ENCODE data around the gene SEM1.
A peak's percentile ranks its signal among the peaks of the same experiment; 100 is the strongest.
"Not testable (repeated sequence)": the region's sequence is repeated elsewhere in the genome, so short reads cannot be mapped to it uniquely, and the experiment has no call there.

The SEM1 gene

DNA sequence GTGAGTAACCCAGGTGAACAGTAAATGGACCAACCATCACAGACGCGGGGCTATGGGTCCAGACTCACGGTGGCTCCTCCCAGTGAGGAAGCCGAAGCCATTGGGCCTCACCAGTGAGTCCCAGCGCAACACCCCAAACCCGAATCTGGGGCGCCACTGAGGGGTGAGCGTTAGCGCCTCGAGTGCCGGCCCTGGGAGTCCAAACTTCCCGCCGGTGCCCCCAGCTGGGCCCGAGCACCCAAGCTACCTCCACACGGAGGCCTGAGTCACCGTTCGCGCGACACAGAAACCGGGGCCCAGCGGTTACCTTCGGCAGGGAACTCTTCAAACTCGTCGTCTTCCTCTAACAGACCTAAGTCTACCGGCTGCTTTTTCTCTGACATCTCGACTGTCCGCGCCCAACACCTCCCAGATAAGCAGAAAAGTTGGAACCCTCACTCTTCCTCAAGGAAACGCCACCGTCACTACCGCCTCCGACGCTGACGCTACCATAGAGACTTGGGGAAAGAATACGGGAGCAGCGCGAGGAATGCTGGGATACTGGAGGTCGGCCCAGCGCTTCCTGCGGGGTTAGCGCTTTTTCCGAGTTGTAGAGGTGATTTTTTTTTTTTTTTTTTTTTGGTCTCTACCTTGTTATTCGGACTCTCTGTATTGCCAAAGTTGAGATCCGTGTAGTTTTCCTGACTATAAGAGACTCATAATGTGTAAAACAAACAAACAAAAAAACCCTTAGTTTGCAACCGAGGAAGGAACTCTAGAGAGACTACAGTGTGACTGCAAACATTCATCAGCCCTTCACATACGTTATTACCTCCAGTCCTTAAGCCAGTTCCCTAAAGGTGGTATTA is at the start of gene SEM1:
Gene SEM1, minus strand, starts transcription at position 466 of the 848 bp plus-strand sequence. Its CDS starts 83 bp downstream, at position 383.
- TF ChIP-seq, protein P1, sequence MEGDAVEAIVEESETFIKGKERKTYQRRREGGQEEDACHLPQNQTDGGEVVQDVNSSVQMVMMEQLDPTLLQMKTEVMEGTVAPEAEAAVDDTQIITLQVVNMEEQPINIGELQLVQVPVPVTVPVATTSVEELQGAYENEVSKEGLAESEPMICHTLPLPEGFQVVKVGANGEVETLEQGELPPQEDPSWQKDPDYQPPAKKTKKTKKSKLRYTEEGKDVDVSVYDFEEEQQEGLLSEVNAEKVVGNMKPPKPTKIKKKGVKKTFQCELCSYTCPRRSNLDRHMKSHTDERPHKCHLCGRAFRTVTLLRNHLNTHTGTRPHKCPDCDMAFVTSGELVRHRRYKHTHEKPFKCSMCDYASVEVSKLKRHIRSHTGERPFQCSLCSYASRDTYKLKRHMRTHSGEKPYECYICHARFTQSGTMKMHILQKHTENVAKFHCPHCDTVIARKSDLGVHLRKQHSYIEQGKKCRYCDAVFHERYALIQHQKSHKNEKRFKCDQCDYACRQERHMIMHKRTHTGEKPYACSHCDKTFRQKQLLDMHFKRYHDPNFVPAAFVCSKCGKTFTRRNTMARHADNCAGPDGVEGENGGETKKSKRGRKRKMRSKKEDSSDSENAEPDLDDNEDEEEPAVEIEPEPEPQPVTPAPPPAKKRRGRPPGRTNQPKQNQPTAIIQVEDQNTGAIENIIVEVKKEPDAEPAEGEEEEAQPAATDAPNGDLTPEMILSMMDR (IDR thresholded peaks at IDR 0.05) = no peak
- TF ChIP-seq ZFX (IDR thresholded peaks at IDR 0.05; ENCODE audit: borderline replicate concordance) = no peak
- peak within 1 kb of the TSS; percentile 70 for H3K27ac ChIP-seq

DNA sequence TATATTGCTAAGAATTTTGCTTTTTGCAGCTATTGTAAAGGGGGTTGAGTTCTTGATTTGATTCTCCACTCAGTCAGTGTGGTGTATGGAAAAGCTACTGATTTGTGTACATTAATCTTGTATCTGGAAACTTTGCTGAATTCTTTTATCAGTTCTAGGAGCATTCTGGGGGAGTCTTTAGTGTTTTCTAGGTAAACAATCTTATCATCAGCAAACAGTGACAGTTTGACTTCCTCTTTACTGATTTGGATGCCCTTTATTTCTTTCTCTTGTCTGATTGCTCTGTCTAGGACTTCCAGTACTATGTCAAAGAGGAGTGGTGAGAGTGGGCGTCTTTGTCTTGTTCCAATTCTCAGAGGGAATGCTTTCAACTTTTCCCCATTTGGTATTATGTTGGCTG is 48.2 kb upstream of the SEM1 start:
- H3K27ac ChIP-seq = not testable (repeated sequence)

DNA sequence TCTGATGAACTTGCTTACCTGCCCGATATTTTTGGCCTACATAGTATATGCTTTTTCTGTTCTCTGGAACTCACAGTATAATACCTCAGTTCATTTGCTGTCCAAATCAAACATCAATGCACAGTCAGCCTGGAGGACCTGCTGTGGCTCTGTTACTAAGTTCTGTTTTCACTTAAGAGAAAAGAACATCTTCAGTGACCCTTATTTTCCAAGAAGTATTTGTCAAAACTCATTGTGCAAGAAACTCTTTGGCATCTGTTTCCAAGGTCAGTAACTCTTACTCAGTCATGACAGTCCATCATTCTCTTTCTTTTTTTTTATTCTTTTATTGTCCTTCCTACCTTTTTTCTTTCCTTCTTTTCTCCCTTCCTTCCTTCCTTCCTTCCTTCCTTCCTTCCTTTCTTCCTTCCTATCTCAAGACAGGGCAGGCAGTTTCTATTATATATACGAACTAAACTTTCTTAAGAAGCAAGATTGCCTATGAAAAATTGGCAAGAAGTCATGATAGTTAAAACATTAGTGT is 37.8 kb upstream of the SEM1 start:
- H3K27ac ChIP-seq = no peak overlapping the region
- TF ChIP-seq, protein P1 (IDR thresholded peaks at IDR 0.05) = no peak
- no peak for TF ChIP-seq ZFX (IDR thresholded peaks at IDR 0.05; ENCODE audit: borderline replicate concordance)

DNA sequence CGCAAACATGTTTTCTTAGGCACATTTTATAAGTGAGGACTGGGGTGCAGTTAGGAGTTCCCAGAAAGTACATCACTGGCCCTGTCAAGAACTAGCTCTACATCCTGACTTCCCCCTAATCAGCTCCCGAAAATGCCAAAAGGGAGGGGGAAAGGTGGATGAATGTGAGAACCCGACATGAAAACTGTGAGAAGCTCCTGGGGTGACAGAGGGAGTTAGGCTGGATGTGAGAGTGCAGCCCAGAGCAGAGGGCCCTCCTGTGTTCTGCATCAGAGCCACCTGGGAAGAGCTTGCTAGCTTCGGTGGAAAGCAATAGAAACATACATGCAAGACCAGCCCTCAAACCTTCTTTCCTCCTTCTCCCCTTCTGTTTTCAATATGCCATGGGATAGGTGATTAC is 30.5 kb upstream of the SEM1 start:
- no peak overlapping the region for H3K27ac ChIP-seq
- TF ChIP-seq ZFX (IDR thresholded peaks at IDR 0.05; ENCODE audit: borderline replicate concordance) = no peak
- TF ChIP-seq, protein P1 (IDR thresholded peaks at IDR 0.05) = no peak

DNA sequence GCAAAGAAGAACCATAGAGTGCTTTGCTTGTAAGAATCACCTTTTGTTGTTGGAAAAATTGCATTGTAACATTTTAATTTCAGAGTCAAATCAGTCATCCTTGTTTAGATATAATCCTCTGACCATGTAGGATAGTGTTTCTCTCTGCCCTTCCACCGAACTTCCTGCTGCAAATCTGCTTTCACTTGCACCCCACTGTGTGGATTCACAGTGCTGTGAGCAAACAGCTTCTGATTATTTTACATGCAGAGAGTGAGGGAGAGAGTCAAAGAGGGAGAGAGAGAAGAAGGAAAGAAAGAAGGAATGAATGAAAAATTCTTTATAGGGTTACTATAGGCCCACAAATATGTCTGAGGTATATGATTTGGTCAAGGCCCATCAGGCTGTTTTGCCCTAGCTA is 30.0 kb upstream of the SEM1 start:
- H3K27ac ChIP-seq = no peak overlapping the region
- TF ChIP-seq, protein P1 (IDR thresholded peaks at IDR 0.05) = no peak
- TF ChIP-seq ZFX (IDR thresholded peaks at IDR 0.05; ENCODE audit: borderline replicate concordance) = no peak

DNA sequence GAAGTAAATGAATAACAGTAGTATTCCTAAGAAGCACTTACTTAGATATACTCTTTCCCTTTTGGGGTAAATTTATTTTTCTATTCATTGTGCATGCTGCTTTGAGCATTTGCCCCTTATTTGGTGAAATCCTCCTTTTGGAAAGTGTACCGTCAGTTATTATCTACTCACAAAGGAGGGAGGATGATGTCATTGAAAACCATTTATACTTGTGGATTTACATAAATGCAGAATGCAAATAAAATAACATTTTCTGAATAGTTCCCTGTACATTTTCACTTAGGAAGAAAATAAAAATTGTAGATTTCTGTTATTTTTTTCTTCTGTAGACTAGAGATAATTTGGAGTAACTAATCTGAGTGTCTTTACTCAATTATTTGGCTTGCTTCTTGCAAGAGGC is 29.5 kb upstream of the SEM1 start:
- no peak for TF ChIP-seq ZFX (IDR thresholded peaks at IDR 0.05; ENCODE audit: borderline replicate concordance)
- TF ChIP-seq, protein P1 (IDR thresholded peaks at IDR 0.05) = no peak
- H3K27ac ChIP-seq = no peak overlapping the region

DNA sequence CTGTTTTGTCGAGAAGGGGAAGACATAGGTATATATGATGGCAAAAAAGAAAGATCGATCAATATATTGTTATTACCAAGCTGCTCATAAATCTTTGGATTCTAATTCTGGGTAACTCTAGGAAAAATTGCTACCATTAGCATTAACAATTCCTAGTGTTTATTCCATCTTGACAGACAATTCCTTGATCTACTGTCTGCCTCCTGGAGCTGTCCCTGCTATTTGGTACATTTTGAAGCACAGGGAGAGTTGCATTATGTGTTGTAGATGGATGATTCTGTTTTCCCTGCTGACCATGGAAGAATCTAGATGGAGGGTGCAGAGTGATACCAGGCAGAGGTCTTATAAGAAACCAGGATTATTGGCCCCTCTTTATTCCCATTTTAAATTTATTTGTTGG is 29.1 kb upstream of the SEM1 start:
- no peak for TF ChIP-seq ZFX (IDR thresholded peaks at IDR 0.05; ENCODE audit: borderline replicate concordance)
- no peak overlapping the region for H3K27ac ChIP-seq

DNA sequence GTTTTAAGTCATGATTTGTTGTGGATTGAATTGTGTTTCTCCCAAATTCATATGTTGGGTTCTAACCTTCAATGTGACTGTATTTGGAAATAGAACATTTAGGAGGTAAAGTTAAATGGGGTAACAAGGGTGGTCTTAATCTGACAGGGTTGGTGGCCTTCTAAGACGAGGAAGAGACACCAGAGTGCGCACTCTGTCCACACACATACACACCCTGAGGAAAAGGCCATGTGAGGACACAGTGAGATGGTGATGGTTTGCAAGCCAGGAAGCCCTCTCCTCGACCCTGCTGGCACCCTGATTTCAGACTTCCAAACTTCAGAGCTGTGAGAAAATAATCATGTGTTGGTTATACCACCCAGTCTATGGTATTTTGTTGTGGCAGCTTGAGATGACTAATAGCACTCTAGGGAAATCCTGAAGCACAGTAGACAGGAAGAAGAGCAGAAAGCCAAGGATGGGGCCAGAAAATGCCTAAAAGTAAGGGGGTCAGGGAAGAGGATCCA is 28.0 kb upstream of the SEM1 start:
- no peak for TF ChIP-seq ZFX (IDR thresholded peaks at IDR 0.05; ENCODE audit: borderline replicate concordance)
- no peak overlapping the region for H3K27ac ChIP-seq

All from 22Rv1 (cell line).